Central memory CD8-positive, alpha-beta T cell (primary cell): ENCODE results near the gene KDSR.

Experiments used
- ATAC-seq: fragments of 150-1000 bp; cut with Tn5 transposase; replicated peaks from 2 replicates; pipeline ENCODE4 v1.10.0; 2022; ENCODE audit warnings: mild to moderate bottlenecking, moderate FRiP score, moderate number of reproducible peaks; ENCODE audit not compliant: poor library complexity, severe bottlenecking; ENCODE audit errors: extremely low read depth
- DNase-seq, 2 donors: peaks; one replicate each; pipeline ENCODE4 v3.0.0; 2021; ENCODE audit warnings: low spot score in 2 of 2
- H3K27ac Mint-ChIP-seq: one replicate; pipeline ENCODE4 v1.8.0; 2022; ENCODE audit warnings: low read depth, mild to moderate bottlenecking, moderate library complexity, mixed read lengths
- H3K27me3 Mint-ChIP-seq: one replicate; pipeline ENCODE4 v1.8.0; 2022; ENCODE audit warnings: mixed read lengths
- H3K36me3 Mint-ChIP-seq: one replicate; pipeline ENCODE4 v1.8.0; 2022; ENCODE audit warnings: mild to moderate bottlenecking, moderate library complexity, mixed read lengths; ENCODE audit not compliant: insufficient read depth
- H3K4me1 Mint-ChIP-seq: one replicate; pipeline ENCODE4 v1.8.0; 2022; ENCODE audit warnings: mixed read lengths
- H3K4me3 Mint-ChIP-seq: one replicate; pipeline ENCODE4 v1.8.0; 2022; ENCODE audit warnings: mild to moderate bottlenecking, moderate library complexity, mixed read lengths
- H3K9me3 Mint-ChIP-seq: one replicate; pipeline ENCODE4 v1.8.0; 2022; ENCODE audit warnings: mixed read lengths

Gene KDSR

GRCh38 chr18:63292831-63293683 lies 73.9 kb downstream of the KDSR start:
- no peak for DNase-seq
- Mint-ChIP-seq H3K27ac (peak overlapping the region; percentile 63), H3K4me3 (peak overlapping the region; percentile 23), H3K36me3 (peaks cover 11% of the 10 kb centered on the region), H3K4me1 (peaks cover 6% of the 10 kb centered on the region), H3K9me3 (no peaks in the 10 kb centered on the region), H3K27me3 (no peaks in the 10 kb centered on the region)
- ATAC-seq = peak; percentile 61

GRCh38 chr18:63291278-63291677 lies 75.7 kb downstream of the KDSR start:
- peak overlapping the region; percentile 49 for H3K4me3 Mint-ChIP-seq
- ATAC-seq = no peak
- no peaks in the 10 kb centered on the region for H3K27me3 Mint-ChIP-seq
- peaks cover 6% of the 10 kb centered on the region for H3K4me1 Mint-ChIP-seq
- no peak overlapping the region for H3K27ac Mint-ChIP-seq
- no peaks in the 10 kb centered on the region for H3K9me3 Mint-ChIP-seq
- peaks cover 13% of the 10 kb centered on the region for H3K36me3 Mint-ChIP-seq
- DNase-seq = no peak

- Mint-ChIP-seq H3K4me1 (peaks cover 5% of the 10 kb centered on the region), H3K36me3 (peaks cover 16% of the 10 kb centered on the region), H3K27me3 (no peaks in the 10 kb centered on the region), H3K9me3 (no peaks in the 10 kb centered on the region), H3K27ac (no peak overlapping the region), H3K4me3 (peak overlapping the region; percentile 49)
- peak; percentile 69 for ATAC-seq
- DNase-seq = no peak
Observed at GRCh38 chr18:63290821-63291200, 76.2 kb downstream of the KDSR start.

DNA sequence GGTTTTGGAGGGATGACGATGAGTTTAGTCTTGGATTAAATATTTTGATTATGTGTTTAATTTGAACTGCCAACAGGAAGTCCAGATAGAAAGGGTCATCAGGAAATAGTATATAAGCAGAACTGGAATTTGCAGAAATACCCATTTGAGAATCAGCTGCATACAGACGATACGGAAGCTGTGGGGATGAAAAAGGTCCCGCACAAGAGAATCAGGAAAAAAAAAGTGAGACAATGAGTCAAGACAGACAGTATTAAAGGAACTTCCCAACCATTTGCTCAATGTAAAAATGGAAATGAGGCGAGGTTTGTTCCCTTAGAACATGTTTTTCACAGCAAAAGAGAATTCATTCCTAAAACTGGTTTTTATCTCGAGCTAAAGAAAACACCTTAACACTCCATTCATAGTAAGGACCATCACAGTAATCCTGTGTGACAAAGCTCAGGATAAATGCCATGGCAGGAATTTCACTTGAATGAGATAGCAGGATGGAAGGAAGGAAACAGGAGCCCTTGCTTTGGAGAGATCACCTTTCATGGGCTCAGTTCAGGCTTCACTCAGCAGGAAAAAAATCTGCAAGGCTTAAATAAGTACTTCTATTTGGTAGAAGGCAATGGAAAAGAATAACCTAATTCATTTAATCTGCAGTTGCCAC lies 76.7 kb downstream of the KDSR start:
- Mint-ChIP-seq H3K27me3 (no peaks in the 10 kb centered on the region), H3K4me1 (no peaks in the 10 kb centered on the region), H3K36me3 (peaks cover 16% of the 10 kb centered on the region), H3K27ac (no peak overlapping the region), H3K9me3 (no peaks in the 10 kb centered on the region), H3K4me3 (peak overlapping the region; percentile 49)
- DNase-seq (no peak), ATAC-seq (no peak)

DNA sequence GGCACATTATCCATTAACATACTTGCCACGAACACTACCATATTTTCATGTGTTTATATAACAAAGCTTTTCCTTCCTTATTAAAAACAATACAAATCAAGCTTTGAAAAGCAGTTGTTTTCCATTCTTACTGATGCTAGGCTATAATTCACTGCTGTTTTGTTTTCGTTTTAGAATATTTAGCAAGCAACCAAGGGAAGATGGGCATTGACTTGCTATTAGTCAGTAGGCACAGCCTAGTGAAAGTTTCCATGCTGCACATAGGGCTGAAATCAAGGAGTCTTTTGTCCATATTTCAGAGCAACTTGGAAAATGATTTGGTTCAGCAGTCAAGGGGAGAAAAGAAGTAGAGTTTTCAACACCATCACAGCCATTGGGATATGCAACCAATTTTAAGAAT lies 78.7 kb downstream of the KDSR start:
- Mint-ChIP-seq H3K4me3 (no peak overlapping the region), H3K4me1 (no peaks in the 10 kb centered on the region), H3K27me3 (no peaks in the 10 kb centered on the region), H3K36me3 (peaks cover 17% of the 10 kb centered on the region), H3K27ac (no peak overlapping the region), H3K9me3 (no peaks in the 10 kb centered on the region)
- DNase-seq (no peak), ATAC-seq (no peak)

DNA sequence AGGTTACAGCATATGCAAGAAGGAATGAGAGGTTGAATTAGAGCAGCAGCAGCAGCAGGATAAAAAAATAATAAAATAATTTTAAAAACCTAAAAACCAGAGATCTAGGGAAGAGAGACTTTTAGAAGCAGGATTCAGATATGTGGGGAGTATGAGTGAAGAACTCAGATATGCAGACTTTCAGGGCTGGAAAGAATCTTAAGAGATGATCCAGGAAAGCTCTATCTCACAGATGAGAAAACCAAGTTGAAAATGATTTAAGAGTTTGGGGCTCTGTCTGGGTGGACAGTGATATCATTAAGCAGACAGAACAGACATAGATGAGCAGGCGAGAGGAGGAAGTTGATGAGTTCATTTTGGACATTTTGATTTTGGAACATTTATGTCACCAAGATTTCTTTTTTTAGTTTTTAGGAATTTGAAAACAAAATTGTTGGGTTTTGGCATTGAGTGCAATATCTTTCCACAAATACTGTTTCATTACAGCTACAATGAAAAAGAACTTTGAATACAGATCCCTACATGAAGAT lies 79.2 kb downstream of the KDSR start:
- H3K27me3 Mint-ChIP-seq = no peaks in the 10 kb centered on the region
- no peak for ATAC-seq
- no peak for DNase-seq
- H3K27ac Mint-ChIP-seq = no peak overlapping the region
- H3K36me3 Mint-ChIP-seq = peaks cover 15% of the 10 kb centered on the region
- no peaks in the 10 kb centered on the region for H3K4me1 Mint-ChIP-seq
- no peaks in the 10 kb centered on the region for H3K9me3 Mint-ChIP-seq
- H3K4me3 Mint-ChIP-seq = no peak overlapping the region

GRCh38 chr18:63286926-63287325 lies 80.1 kb downstream of the KDSR start:
- ATAC-seq (no peak), DNase-seq (no peak)
- Mint-ChIP-seq H3K27me3 (no peaks in the 10 kb centered on the region), H3K27ac (no peak overlapping the region), H3K36me3 (peaks cover 12% of the 10 kb centered on the region), H3K4me3 (no peak overlapping the region), H3K4me1 (no peaks in the 10 kb centered on the region), H3K9me3 (no peaks in the 10 kb centered on the region)

DNA sequence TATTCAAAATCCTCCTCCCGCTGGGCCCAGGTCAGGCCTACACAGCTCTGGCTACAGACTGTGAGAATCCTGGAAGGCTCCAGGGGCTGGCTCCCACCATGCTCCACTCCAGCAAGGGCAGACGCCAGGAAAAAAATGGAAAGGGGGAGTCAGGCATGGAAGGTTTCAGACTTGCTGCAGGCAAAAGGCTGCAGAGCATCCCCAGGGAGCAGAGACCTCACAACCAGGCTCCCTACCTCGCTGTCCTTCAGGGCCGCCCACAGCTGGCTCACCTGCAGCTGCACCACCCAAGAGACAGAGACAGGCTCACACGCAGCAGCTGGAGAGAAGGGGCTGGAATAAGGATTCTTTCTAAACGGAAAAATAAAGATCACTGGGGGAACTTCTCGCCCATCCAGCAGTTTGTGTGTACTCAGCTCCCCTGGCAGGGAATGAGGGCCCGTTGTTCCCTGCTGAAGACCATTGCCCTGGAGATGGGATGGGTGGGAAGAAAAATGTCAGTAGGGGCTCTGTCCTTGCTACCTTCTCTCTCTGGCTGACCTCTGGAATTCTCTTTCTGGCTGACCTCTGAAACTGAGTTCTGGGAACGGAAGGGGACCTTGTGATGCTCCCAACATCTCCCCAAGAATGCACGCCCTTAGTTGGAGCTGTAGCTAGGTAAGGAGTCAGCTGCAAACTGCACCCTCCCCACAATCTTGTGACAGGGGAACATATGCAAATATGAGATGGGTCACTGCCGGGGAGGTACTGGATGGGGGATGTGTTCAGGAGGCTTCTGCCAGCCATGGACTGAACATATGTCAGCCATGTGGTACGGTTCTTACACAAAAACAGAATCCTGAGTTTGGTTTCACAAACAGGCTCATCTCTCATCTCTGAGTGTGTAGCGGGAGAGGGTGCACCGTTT lies 81.9 kb downstream of the KDSR start:
- Mint-ChIP-seq H3K9me3 (no peaks in the 10 kb centered on the region), H3K4me1 (peaks cover 16% of the 10 kb centered on the region), H3K36me3 (peaks cover 10% of the 10 kb centered on the region), H3K27ac (no peak overlapping the region), H3K4me3 (no peak overlapping the region), H3K27me3 (no peaks in the 10 kb centered on the region)
- ATAC-seq (no peak), DNase-seq (no peak)

- Mint-ChIP-seq H3K4me3 (no peak overlapping the region), H3K9me3 (no peaks in the 10 kb centered on the region), H3K27me3 (no peaks in the 10 kb centered on the region), H3K4me1 (peaks cover 20% of the 10 kb centered on the region), H3K36me3 (peaks cover 7% of the 10 kb centered on the region), H3K27ac (no peak overlapping the region)
- ATAC-seq (no peak), DNase-seq (no peak)
Observed at GRCh38 chr18:63284173-63284799, 82.7 kb downstream of the KDSR start.

DNA sequence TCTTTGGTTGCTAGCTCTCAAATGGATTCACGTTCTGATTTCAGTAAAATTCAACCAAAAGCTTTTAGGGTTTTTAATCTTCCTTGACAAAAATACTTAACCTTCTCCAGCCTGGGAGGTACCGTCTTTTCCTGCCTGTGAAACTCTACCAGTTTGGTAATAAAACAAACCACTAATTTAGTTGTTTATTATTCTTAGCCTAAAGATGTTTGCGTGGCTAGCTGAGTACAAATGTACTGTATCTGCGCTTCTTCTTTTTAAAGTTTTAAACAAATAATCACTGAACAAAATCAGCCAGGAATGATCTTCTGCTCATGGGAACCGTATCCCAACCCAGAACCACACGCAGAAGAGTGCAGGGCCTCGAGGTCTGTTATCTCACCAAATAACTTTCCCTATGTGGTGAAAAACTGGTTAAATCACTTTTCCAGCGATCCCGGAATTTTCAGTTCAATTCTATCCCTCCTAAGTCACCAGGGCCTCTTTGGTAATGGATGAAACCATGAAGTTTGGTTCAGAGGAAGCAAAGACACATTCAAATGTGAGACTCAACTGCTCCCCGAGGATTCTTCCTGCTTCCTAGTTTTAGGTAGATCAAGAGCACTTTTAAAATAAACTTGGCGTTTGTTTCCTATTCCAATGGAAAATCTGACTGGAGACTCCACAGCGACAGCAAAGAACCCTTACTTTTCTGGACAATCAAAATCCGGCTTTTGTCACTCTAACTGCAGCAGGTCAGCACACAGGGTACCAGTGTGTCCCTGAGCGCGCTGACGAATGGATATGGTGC lies 83.5 kb downstream of the KDSR start:
- Mint-ChIP-seq H3K9me3 (no peaks in the 10 kb centered on the region), H3K27ac (no peak overlapping the region), H3K4me1 (peaks cover 28% of the 10 kb centered on the region), H3K36me3 (peaks cover 7% of the 10 kb centered on the region), H3K4me3 (no peak overlapping the region), H3K27me3 (no peaks in the 10 kb centered on the region)
- ATAC-seq = no peak
- DNase-seq = no peak

DNA sequence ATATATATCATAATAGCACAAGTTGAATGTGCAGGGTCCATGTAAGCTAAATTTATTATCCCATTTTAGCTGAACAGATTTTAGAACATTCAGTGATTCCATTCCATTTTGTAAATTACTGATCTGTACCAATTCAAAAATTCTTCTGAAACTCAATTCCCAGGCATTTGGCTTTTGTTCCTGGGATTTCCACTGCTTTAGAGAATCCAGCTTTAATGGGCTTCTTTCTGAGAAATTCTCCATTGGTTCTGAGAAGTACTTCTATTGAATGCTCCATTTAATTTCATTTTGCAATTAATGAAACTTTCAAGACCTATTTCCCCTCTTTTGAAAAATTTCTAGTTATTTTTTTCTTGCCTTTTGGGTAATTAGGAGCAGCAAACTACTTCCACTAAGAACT lies 84.2 kb downstream of the KDSR start:
- H3K27me3 Mint-ChIP-seq = no peaks in the 10 kb centered on the region
- H3K4me1 Mint-ChIP-seq = peaks cover 35% of the 10 kb centered on the region
- no peak for DNase-seq
- no peaks in the 10 kb centered on the region for H3K9me3 Mint-ChIP-seq
- peaks cover 7% of the 10 kb centered on the region for H3K36me3 Mint-ChIP-seq
- no peak for ATAC-seq
- no peak overlapping the region for H3K27ac Mint-ChIP-seq
- no peak overlapping the region for H3K4me3 Mint-ChIP-seq
